NT2/D1 (cell line): ENCODE data around the gene IGF1R.

Source experiments
- SUZ12 ChIP-seq: IDR thresholded peaks from 2 replicates; pipeline ENCODE4 v1.6.1; 2011; ENCODE audit not compliant: insufficient read length, insufficient read depth; ENCODE audit errors: extremely low read depth
- YY1 ChIP-seq: IDR thresholded peaks from 2 replicates; pipeline ENCODE4 v1.6.1; 2011; ENCODE audit not compliant: insufficient read length, insufficient read depth
- ZNF274 ChIP-seq: IDR thresholded peaks from 2 replicates; pipeline ENCODE4 v1.6.1; 2011; ENCODE audit warnings: mild to moderate bottlenecking, low read depth, low read length

GRCh38 chr15:98728082-98728810 lies 79.9 kb downstream of the IGF1R start:
- TF ChIP-seq ZNF274 (no peak), SUZ12 (no peak), YY1 (no peak)
